Activated B cell treated with CpG ODN at 0.5 μM for 24 hours (primary cell): ENCODE data around the gene ATL1. TPM values are rescaled to one million over a fixed set of nuclear protein-coding genes. Genes with fewer than 3 reads are reported as not detected.

Source experiments
- ATAC-seq: fragments of 200-7000 bp; cut with Tn5 transposase; one replicate; pipeline ENCODE4 v1.10.0; 2021; ENCODE audit warnings: low read depth, mild to moderate bottlenecking, moderate library complexity
- CTCF ChIA-PET: fragments of 350-600 bp; sonication (Branson Sonifier 250); formaldehyde crosslinking; loops from one replicate; lab custom pipeline; 2021; ENCODE audit warnings: antibody characterized with exemption; lab: Charles Lee
- POLR2A ChIA-PET: fragments of 350-600 bp; sonication (Branson Sonifier 250); formaldehyde crosslinking; loops from one replicate; lab custom pipeline; 2021; ENCODE audit warnings: antibody characterized with exemption; lab: Charles Lee
- DNase-seq: peaks from one replicate; pipeline ENCODE4 v3.0.0; 2022
- H3K27ac Mint-ChIP-seq: one replicate; pipeline ENCODE4 v1.8.0; 2020; ENCODE audit warnings: mixed read lengths
- H3K27me3 Mint-ChIP-seq: one replicate; pipeline ENCODE4 v1.8.0; 2021; ENCODE audit warnings: mixed read lengths
- H3K36me3 Mint-ChIP-seq: one replicate; pipeline ENCODE4 v1.8.0; 2021; ENCODE audit warnings: low read depth, mixed read lengths
- H3K4me1 Mint-ChIP-seq: one replicate; pipeline ENCODE4 v1.8.0; 2021; ENCODE audit warnings: mixed read lengths
- H3K4me3 Mint-ChIP-seq: one replicate; pipeline ENCODE4 v1.8.0; 2020; ENCODE audit warnings: mild to moderate bottlenecking, mixed read lengths
- H3K9me3 Mint-ChIP-seq: one replicate; pipeline ENCODE4 v1.8.0; 2020; ENCODE audit warnings: mixed read lengths
- intact Hi-C: fragments of 100-400 bp; cut with micrococcal nuclease; formaldehyde crosslinking; loops from one replicate; pipeline ENCODE4 v1.15.1; 2024
- total RNA-seq: library from RNA; stranded (reverse); gene quantifications from 2 replicates; pipeline ENCODE4 v1.2.3, GENCODE V29; 2022
- TF ChIP-seq, protein P1 (sequence below): fragments of 200-600 bp; IDR thresholded peaks from one replicate; pipeline ENCODE4 v1.8.0; 2022; ENCODE audit warnings: antibody characterized with exemption, mild to moderate bottlenecking

ATL1 gene
- total RNA-seq, 1 donor from 2014 or later = 0.49 TPM

DNA sequence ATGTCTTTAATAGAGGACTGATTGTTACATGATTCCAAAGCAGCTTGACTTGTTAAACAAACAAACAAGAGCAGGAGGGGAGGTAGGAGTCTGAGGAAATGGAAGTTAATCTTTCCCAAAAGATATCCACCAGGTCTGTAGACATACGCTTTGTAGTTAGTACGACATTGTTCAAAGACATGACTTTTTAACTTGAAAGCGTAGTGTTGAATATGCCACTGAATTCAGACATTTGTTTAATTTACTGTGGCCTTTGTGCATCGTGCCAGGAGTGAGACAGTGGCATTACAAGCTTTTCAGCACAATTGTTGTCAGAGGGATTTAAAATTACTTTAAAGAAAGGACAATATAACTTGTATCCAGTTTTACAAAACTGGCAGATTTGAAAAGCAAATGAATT lies 55.1 kb downstream of the ATL1 start:
- Mint-ChIP-seq H3K27ac (no peak overlapping the region), H3K36me3 (peaks cover 4% of the 10 kb centered on the region), H3K27me3 (no peaks in the 10 kb centered on the region), H3K9me3 (no peaks in the 10 kb centered on the region), H3K4me3 (no peak overlapping the region), H3K4me1 (no peaks in the 10 kb centered on the region)
- DNase-seq (no peak), ATAC-seq (no peak)
- TF ChIP-seq, protein P1, sequence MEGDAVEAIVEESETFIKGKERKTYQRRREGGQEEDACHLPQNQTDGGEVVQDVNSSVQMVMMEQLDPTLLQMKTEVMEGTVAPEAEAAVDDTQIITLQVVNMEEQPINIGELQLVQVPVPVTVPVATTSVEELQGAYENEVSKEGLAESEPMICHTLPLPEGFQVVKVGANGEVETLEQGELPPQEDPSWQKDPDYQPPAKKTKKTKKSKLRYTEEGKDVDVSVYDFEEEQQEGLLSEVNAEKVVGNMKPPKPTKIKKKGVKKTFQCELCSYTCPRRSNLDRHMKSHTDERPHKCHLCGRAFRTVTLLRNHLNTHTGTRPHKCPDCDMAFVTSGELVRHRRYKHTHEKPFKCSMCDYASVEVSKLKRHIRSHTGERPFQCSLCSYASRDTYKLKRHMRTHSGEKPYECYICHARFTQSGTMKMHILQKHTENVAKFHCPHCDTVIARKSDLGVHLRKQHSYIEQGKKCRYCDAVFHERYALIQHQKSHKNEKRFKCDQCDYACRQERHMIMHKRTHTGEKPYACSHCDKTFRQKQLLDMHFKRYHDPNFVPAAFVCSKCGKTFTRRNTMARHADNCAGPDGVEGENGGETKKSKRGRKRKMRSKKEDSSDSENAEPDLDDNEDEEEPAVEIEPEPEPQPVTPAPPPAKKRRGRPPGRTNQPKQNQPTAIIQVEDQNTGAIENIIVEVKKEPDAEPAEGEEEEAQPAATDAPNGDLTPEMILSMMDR = no peak
- ChIA-PET POLR2A (interaction anchor here (0.5 kb wide), 1 partner anchor 255 kb away, joined by 4 read pairs; no protein-coding TSS in a partner anchor), CTCF (interaction anchor here (0.7 to 1.6 kb wide), 2 partner anchors 16 to 99 kb away, joined by 3 to 4 read pairs; no protein-coding TSS in a partner anchor)
- intact Hi-C loops = no loop called here

DNA sequence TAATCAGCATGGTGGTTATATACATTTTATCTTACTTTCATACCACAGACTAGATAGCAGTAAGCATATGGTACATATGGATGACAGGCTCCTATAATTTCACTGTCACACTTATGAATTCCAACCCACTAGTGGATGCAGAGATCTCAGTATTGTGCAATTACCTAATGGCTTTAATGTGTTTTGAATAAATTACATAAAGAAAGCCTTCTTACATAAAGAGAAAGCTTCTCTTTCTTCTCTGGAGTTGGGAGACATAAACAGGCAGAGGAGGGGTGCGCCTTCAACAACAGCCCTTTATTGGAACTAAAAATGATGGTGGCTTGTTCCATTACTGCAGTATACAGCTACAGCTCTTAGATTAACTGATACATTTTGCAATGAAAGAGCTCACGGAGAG lies 55.6 kb downstream of the ATL1 start:
- Mint-ChIP-seq H3K9me3 (no peaks in the 10 kb centered on the region), H3K36me3 (peaks cover 4% of the 10 kb centered on the region), H3K27me3 (no peaks in the 10 kb centered on the region), H3K4me3 (no peak overlapping the region), H3K4me1 (peaks cover 3% of the 10 kb centered on the region), H3K27ac (no peak overlapping the region)
- ATAC-seq (no peak), DNase-seq (no peak)
- TF ChIP-seq, protein P1 = no peak
- intact Hi-C loops = no loop called here
- POLR2A ChIA-PET = interaction anchor here (0.5 kb wide), 1 partner anchor 256 kb away, joined by 4 read pairs; no protein-coding TSS in a partner anchor
- CTCF ChIA-PET = interaction anchor here (0.7 to 1.6 kb wide), 2 partner anchors 17 to 99 kb away, joined by 3 to 4 read pairs; no protein-coding TSS in a partner anchor

DNA sequence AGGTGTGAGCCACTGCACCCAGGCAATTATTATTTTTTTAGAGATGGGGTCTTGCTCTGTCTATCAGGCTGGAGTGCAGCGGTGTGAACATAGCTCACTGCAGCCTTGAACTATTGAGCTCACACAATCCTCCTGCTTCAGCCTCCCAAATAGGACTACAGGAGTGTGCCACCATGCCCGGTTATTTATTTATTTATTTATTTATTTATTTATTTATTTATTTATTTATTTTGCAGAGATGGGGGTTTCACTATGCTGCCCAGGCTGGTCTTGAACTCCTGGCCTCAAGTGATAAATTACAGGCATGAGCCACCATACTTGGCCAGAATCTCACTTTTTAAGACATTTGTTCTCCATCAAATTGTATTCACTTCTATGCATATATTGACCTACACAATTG lies 56.3 kb downstream of the ATL1 start:
- H3K36me3 Mint-ChIP-seq = peaks cover 4% of the 10 kb centered on the region
- no peaks in the 10 kb centered on the region for H3K27me3 Mint-ChIP-seq
- no peak overlapping the region for H3K27ac Mint-ChIP-seq
- ATAC-seq (no peak), DNase-seq (no peak)
- POLR2A ChIA-PET = no interaction called here
- CTCF ChIA-PET = interaction anchor here (0.7 to 1.6 kb wide), 2 partner anchors 17 to 97 kb away, joined by 3 read pairs; no protein-coding TSS in a partner anchor
- peaks cover 5% of the 10 kb centered on the region for H3K4me1 Mint-ChIP-seq
- no peaks in the 10 kb centered on the region for H3K9me3 Mint-ChIP-seq
- intact Hi-C loops = no loop called here
- H3K4me3 Mint-ChIP-seq = no peak overlapping the region
- TF ChIP-seq, protein P1 = no peak

DNA sequence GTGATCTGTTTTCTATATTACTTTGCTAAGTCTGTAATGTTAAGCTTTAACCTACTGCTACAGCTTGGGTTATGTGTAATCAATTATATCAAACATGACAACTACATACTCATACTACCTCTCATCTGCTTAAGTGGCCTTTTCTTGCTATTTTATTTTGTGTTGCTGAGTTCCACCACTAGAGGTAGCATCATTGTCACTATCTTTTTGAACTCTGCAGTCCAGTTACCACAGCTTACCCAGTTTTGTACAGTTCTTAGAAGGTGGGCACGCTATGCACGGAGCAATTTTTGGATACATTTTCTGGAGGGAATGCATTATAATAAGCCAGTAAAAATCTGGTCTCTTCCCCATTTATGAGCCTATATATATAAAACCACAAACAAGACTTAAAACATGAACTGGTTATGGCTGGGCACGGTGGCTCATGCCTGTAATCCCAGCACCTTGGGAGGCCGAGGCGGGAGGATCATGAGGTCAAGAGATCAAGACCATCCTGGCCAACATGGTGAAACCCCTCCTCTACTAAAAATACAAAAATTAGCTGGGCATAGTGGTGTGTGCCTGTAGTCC lies 59.7 kb downstream of the ATL1 start:
- Mint-ChIP-seq H3K27me3 (no peaks in the 10 kb centered on the region), H3K9me3 (no peaks in the 10 kb centered on the region), H3K4me3 (no peak overlapping the region), H3K4me1 (peaks cover 5% of the 10 kb centered on the region), H3K27ac (no peak overlapping the region), H3K36me3 (peaks cover 6% of the 10 kb centered on the region)
- ChIA-PET CTCF (interaction anchor here (1.0 to 3.5 kb wide), 14 partner anchors 9 to 243 kb away, joined by 3 to 52 read pairs (median 4); no protein-coding TSS in a partner anchor), POLR2A (interaction anchor here (1.4 kb wide), 1 partner anchor 49 kb away, joined by 3 read pairs; the partner anchor contains the start of gene SAV1)
- DNase-seq (no peak), ATAC-seq (peak; percentile 68)
- TF ChIP-seq, protein P1 = peak; percentile 30
- intact Hi-C loops = loop anchor here (1.0 to 2.0 kb wide), 3 partner anchors 95 to 241 kb away; no protein-coding TSS in a partner anchor

DNA sequence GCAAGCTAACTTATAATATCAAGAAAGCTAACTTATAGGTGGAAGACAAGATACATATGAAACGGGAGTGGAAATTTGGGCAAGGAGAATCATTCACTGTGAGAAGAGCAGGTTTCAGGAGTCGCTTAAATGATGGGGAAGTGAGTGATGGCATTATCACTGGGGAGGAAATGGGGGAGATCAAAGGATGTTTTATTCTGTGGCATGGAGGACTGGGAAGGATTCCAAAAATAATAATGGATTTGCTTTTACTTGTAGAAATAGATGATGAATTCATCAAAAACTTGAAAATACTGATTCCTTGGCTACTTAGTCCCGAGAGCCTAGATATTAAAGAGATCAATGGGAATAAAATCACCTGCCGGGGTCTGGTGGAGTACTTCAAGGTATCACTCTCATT lies 60.4 kb downstream of the ATL1 start:
- ATAC-seq (no peak), DNase-seq (no peak)
- TF ChIP-seq, protein P1 = no peak
- POLR2A ChIA-PET = no interaction called here
- H3K4me1 Mint-ChIP-seq = peaks cover 5% of the 10 kb centered on the region
- peaks cover 10% of the 10 kb centered on the region for H3K36me3 Mint-ChIP-seq
- intact Hi-C loops = no loop called here
- CTCF ChIA-PET = interaction anchor here (0.9 to 3.5 kb wide), 12 partner anchors 8 to 240 kb away, joined by 3 to 52 read pairs (median 6); no protein-coding TSS in a partner anchor
- no peaks in the 10 kb centered on the region for H3K27me3 Mint-ChIP-seq
- H3K4me3 Mint-ChIP-seq = no peak overlapping the region
- no peaks in the 10 kb centered on the region for H3K9me3 Mint-ChIP-seq
- H3K27ac Mint-ChIP-seq = no peak overlapping the region
